ENCODE results near the gene MERTK.
A peak's percentile ranks its signal among the peaks of the same experiment; 100 is the strongest.

Gene MERTK

GRCh38 chr2:112053917-112054846 is 155.8 kb downstream of the MERTK start:
- H3K4me3 ChIP-seq (ENCODE audit: low read depth, low read length) = peak overlapping the region; percentile 83
- TF ChIP-seq, protein P1, sequence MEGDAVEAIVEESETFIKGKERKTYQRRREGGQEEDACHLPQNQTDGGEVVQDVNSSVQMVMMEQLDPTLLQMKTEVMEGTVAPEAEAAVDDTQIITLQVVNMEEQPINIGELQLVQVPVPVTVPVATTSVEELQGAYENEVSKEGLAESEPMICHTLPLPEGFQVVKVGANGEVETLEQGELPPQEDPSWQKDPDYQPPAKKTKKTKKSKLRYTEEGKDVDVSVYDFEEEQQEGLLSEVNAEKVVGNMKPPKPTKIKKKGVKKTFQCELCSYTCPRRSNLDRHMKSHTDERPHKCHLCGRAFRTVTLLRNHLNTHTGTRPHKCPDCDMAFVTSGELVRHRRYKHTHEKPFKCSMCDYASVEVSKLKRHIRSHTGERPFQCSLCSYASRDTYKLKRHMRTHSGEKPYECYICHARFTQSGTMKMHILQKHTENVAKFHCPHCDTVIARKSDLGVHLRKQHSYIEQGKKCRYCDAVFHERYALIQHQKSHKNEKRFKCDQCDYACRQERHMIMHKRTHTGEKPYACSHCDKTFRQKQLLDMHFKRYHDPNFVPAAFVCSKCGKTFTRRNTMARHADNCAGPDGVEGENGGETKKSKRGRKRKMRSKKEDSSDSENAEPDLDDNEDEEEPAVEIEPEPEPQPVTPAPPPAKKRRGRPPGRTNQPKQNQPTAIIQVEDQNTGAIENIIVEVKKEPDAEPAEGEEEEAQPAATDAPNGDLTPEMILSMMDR (IDR thresholded peaks at IDR 0.05; ENCODE audit: low read depth, low read length, missing control alignments) = no peak
- peak; percentile 65 for DNase-seq (ENCODE audit: low read depth)

GRCh38 chr2:112054847-112055729 is 156.7 kb downstream of the MERTK start, which contains the start of gene TMEM87B:
Gene TMEM87B (plus strand): TSS chr2:112055269. CDS start chr2:112055592, 323 bp downstream.
- TF ChIP-seq, protein P1 (IDR thresholded peaks at IDR 0.05; ENCODE audit: low read depth, low read length, missing control alignments) = no peak
- peak within 1 kb of the TSS; percentile 86 for H3K4me3 ChIP-seq (ENCODE audit: low read depth, low read length)
- DNase-seq (ENCODE audit: low read depth) = peak; percentile 81

GRCh38 chr2:112055730-112056625 is 157.6 kb downstream of the MERTK start:
- peak overlapping the region; percentile 86 for H3K4me3 ChIP-seq (ENCODE audit: low read depth, low read length)
- TF ChIP-seq, protein P1 (IDR thresholded peaks at IDR 0.05; ENCODE audit: low read depth, low read length, missing control alignments) = no peak
- peak; percentile 30 for DNase-seq (ENCODE audit: low read depth)

DNA sequence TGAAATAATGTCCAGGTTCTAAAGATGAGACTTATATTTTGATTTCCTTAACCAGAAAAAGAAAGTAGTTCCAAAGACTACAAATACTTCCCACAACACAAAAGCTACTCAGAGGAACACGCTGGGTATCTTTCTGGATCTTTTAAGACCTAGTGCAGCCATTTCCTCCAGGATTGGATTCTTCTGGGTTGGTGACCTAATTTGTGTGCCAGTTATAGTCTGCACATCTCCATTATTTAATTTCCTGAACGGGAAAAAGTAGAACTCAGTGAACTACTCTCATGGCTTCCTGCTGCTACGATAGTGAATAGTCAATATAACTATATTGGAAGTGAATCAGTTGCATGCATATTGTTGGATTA is 158.2 kb downstream of the MERTK start:
- DNase-seq (ENCODE audit: low read depth) = no peak
- peak overlapping the region; percentile 86 for H3K4me3 ChIP-seq (ENCODE audit: low read depth, low read length)
- TF ChIP-seq, protein P1 (IDR thresholded peaks at IDR 0.05; ENCODE audit: low read depth, low read length, missing control alignments) = no peak

DNA sequence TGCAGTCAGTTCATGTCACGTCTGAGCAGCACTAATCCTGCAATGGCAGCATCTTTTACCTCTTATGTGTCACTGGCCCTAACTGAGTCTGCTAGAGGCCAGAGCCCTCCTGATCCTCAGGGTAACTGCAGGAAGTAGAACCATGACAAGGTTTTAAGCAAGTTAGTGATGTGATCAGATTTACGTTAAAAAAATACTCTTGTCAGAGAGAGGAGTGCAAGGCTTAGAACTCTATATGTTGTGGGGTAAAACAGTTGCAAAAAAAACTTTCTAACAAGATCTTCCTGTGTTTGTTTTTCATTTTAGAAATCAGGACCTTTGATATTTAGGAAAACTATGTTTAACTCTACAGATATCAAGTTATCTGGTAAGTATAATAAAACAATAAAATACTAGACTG is 161.3 kb downstream of the MERTK start:
- H3K4me3 ChIP-seq (ENCODE audit: low read depth, low read length) = no peak overlapping the region
- no peak for DNase-seq (ENCODE audit: low read depth)
- TF ChIP-seq, protein P1 (IDR thresholded peaks at IDR 0.05; ENCODE audit: low read depth, low read length, missing control alignments) = no peak

- DNase-seq (ENCODE audit: low read depth) = no peak
- H3K4me3 ChIP-seq (ENCODE audit: low read depth, low read length) = no peak overlapping the region
- TF ChIP-seq, protein P1 (IDR thresholded peaks at IDR 0.05; ENCODE audit: low read depth, low read length, missing control alignments) = no peak
Measured at GRCh38 chr2:112061299-112061698, 162.9 kb downstream of the MERTK start.

Data from GM12864 (cell line).